Measurements from ENCODE around the gene KCTD5.
"Not testable (repeated sequence)": the region's sequence is repeated elsewhere in the genome, so short reads cannot be mapped to it uniquely, and the experiment has no call there.

KCTD5 gene, protein sequence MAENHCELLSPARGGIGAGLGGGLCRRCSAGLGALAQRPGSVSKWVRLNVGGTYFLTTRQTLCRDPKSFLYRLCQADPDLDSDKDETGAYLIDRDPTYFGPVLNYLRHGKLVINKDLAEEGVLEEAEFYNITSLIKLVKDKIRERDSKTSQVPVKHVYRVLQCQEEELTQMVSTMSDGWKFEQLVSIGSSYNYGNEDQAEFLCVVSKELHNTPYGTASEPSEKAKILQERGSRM

DNA sequence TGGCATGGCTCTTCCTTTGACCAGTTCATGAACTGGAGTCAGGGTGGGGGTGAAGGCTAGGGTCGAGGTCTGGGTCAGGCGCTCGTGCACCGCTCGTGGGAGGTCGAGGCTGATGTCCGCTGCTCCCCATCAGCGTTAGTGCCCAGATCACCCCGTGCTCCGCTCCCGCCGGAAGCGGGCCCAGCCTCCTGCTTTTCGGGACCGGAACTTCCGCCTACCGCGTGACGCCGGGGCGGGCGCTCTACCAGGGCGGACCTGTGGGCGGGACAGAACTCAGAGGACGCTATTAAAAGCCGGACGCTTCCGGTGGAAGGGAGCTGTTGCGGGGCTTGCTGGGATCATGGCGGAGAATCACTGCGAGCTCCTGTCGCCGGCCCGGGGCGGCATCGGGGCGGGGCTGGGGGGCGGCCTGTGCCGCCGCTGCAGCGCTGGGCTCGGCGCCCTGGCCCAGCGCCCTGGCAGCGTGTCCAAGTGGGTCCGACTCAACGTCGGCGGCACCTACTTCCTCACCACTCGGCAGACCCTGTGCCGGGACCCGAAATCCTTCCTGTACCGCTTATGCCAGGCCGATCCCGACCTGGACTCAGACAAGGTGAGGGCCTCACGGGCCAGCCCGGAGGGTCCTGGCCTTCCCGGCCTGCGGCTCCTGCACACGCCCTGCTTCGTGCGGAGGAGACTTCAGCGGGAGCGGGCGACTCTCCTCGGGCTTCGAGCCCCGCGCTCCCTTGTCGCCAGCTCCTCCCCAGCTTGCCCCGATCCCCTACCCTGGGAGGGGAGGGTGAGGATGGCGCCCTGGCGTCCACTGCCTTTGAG is at the start of gene KCTD5:
TSS of gene KCTD5 (plus strand) at position 315 of the 813 bp plus-strand sequence. CDS start at position 341, 26 bp downstream.
- Histone ChIP-seq H3K9me3 (ENCODE audit: control insufficient read depth in 1 of 2, low read length in 2 of 2) (no peaks in the 10 kb centered on the region), H3K27me3 (ENCODE audit: control insufficient read depth in 1 of 2, insufficient read depth in 2 of 2, low read length in 2 of 2) (no peaks in the 10 kb centered on the region), H3K9ac (ENCODE audit: low read depth in 1 of 2, low read length in 2 of 2) (peak within 1 kb of the TSS; percentile 80 to 95), H3K4me1 (ENCODE audit: control insufficient read depth in 1 of 2, insufficient read depth in 2 of 2, low read length in 2 of 2) (peaks cover 8 to 17% of the 10 kb centered on the region in 2 donors), H3K27ac (ENCODE audit: low read depth, low read length) (peak within 1 kb of the TSS; percentile 87), H3K36me3 (ENCODE audit: control insufficient read depth in 1 of 2, insufficient read depth in 2 of 2, low read length in 2 of 2) (no peaks in the 10 kb centered on the region), H3K4me3 (ENCODE audit: low read depth in 1 of 2, low read length in 2 of 2) (peak within 1 kb of the TSS; percentile 82 to 99)

DNA sequence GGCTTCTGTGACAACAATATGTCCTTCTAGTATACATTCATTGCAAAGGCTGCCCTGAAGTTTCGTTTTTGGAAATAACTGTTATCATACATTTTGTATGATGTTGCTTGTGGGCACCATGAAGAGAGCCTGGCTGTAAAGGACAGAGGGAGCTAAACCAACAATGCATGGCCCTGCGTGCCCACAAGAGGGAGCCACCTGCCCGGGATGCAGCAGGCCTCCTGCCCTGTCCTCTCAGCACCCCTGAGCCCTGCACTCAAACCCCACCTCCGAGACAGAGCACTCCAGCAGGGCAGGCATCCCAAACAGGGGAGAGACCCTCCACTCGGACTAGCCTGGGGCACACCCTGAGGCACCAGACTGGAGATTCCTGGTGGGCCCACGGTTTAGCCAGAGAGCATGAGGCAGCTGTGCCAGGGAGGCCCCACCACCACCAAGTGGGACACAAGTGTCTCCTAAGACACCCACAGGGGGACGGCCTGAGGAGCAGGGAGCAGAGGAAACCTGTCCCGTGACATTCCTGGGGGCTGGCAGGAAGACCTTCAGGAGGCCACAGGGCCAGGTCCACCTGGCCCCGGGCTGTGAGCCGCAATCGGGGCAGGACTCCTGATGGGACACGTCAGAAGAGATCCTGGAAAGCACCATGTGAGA is 43.1 kb upstream of the KCTD5 start:
- not testable (repeated sequence) for H3K27ac ChIP-seq (ENCODE audit: low read depth, low read length); H3K4me1 ChIP-seq (ENCODE audit: control insufficient read depth in 1 of 2, insufficient read depth in 2 of 2, low read length in 2 of 2); H3K36me3 ChIP-seq (ENCODE audit: control insufficient read depth in 1 of 2, insufficient read depth in 2 of 2, low read length in 2 of 2); H3K9ac ChIP-seq (ENCODE audit: low read depth in 1 of 2, low read length in 2 of 2); H3K9me3 ChIP-seq (ENCODE audit: control insufficient read depth in 1 of 2, low read length in 2 of 2); H3K27me3 ChIP-seq (ENCODE audit: control insufficient read depth in 1 of 2, insufficient read depth in 2 of 2, low read length in 2 of 2); H3K4me3 ChIP-seq (ENCODE audit: low read depth in 1 of 2, low read length in 2 of 2)

DNA sequence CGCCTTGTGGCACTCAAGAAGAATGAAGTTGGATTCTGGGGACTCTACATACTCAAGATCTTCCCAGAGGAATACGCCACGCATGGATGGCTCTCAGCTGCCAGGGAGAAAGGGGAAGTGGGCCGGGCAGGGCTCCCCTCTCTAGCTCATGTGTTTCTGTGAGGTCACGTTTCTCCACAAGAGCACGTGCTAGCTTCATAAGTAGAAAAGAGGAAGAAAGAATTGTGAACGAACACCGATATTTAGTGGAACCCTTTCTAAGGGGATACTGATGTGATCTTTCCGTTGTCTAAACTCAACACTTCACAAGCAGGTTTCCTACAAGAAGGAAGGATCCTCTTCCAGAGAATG is 42.6 kb upstream of the KCTD5 start:
- H3K4me3 ChIP-seq (ENCODE audit: low read depth in 1 of 2, low read length in 2 of 2); H3K9me3 ChIP-seq (ENCODE audit: control insufficient read depth in 1 of 2, low read length in 2 of 2); H3K36me3 ChIP-seq (ENCODE audit: control insufficient read depth in 1 of 2, insufficient read depth in 2 of 2, low read length in 2 of 2); H3K4me1 ChIP-seq (ENCODE audit: control insufficient read depth in 1 of 2, insufficient read depth in 2 of 2, low read length in 2 of 2); H3K27ac ChIP-seq (ENCODE audit: low read depth, low read length); H3K27me3 ChIP-seq (ENCODE audit: control insufficient read depth in 1 of 2, insufficient read depth in 2 of 2, low read length in 2 of 2); H3K9ac ChIP-seq (ENCODE audit: low read depth in 1 of 2, low read length in 2 of 2): not testable (repeated sequence)

DNA sequence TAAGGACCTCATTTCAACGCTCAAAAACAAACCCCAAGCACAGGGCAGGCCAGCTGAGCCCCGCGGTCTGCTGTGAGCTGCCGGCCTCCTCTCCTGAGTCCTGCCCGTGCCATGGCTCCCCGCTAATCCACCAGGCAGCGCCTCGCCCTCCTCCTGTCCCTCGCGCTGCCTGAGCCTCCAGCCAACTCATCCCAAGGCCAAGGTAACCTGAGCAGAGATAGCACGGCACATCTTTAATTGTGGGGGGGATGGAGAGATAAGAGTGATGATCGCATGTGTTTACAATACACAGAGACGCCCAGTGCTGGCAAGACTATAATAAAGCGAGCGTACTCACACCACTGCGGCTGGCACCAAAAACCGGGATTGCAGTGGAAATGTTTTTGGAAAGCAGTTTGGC is 39.8 kb upstream of the KCTD5 start:
- not testable (repeated sequence) for H3K36me3 ChIP-seq (ENCODE audit: control insufficient read depth in 1 of 2, insufficient read depth in 2 of 2, low read length in 2 of 2); H3K4me3 ChIP-seq (ENCODE audit: low read depth in 1 of 2, low read length in 2 of 2)

DNA sequence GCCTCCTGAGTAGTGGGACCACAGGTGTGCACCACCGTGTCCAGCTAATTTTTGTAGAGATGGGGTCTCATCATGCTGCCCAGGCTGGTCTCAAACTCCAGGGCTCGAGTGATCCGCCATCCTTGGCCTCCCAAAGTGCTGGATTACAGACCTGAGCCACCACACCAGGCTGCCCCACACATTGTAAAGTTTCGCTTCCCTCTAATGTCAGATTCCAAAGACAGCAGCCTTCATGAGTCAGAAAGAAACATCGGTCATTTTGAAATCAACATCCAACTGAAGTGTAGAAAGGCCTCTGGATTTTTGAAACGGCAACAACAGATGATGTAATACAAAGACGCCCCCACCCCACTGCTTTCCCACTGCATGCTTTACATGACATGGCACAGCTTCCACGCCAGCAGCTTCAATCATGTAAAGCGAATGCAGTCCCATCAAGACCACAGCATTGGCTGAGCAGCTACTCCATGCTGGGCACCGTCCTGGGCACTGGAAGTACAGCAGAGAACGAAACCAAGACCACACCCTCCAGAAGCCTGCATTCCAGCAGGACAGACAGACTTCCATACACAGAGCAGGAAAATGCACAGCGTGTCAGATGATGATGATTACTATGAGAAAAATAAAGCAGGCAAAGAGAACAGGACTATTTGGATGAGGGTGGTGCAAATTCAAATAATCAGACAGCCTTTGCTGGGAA is 37.4 kb upstream of the KCTD5 start:
- H3K36me3 ChIP-seq (ENCODE audit: control insufficient read depth in 1 of 2, insufficient read depth in 2 of 2, low read length in 2 of 2); H3K9ac ChIP-seq (ENCODE audit: low read depth in 1 of 2, low read length in 2 of 2); H3K4me3 ChIP-seq (ENCODE audit: low read depth in 1 of 2, low read length in 2 of 2); H3K27ac ChIP-seq (ENCODE audit: low read depth, low read length); H3K9me3 ChIP-seq (ENCODE audit: control insufficient read depth in 1 of 2, low read length in 2 of 2); H3K27me3 ChIP-seq (ENCODE audit: control insufficient read depth in 1 of 2, insufficient read depth in 2 of 2, low read length in 2 of 2); H3K4me1 ChIP-seq (ENCODE audit: control insufficient read depth in 1 of 2, insufficient read depth in 2 of 2, low read length in 2 of 2): not testable (repeated sequence)

More for the DNA sequence above, 39.8 kb upstream of the KCTD5 start:
- H3K4me1 ChIP-seq (ENCODE audit: control insufficient read depth in 1 of 2, insufficient read depth in 2 of 2, low read length in 2 of 2); H3K9ac ChIP-seq (ENCODE audit: low read depth in 1 of 2, low read length in 2 of 2); H3K9me3 ChIP-seq (ENCODE audit: control insufficient read depth in 1 of 2, low read length in 2 of 2); H3K27ac ChIP-seq (ENCODE audit: low read depth, low read length); H3K27me3 ChIP-seq (ENCODE audit: control insufficient read depth in 1 of 2, insufficient read depth in 2 of 2, low read length in 2 of 2): not testable (repeated sequence)

DNA sequence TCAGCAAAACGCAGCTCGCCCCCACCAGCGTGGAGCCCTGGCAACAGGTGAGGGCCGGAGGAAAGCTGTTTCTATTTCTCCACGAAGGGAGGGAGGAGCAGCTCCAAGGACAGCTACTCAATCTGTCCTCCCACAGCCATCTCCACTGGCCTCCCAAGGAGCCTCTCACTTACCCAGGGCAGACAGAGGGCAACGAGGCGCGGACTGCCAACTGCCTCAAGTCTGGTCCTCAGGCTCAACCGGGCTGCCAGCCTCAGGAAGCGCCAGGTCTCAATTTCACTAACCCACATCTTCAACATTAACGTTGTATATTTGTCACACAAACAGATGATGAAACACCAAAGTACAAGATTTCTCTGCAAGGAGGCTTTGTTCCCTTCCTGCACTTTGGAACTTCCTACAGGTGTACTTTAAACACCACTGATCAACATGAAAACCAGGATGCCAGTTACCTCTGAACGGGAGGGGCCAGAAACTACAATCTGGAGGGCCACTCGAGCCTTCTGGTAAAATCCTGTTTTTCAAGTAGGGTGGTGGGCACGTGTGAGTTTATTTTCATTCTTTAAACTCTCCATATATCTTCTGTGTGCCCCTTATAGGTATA is 31.0 kb upstream of the KCTD5 start:
- not testable (repeated sequence) for H3K27ac ChIP-seq (ENCODE audit: low read depth, low read length); H3K27me3 ChIP-seq (ENCODE audit: control insufficient read depth in 1 of 2, insufficient read depth in 2 of 2, low read length in 2 of 2); H3K4me3 ChIP-seq (ENCODE audit: low read depth in 1 of 2, low read length in 2 of 2); H3K9me3 ChIP-seq (ENCODE audit: control insufficient read depth in 1 of 2, low read length in 2 of 2); H3K36me3 ChIP-seq (ENCODE audit: control insufficient read depth in 1 of 2, insufficient read depth in 2 of 2, low read length in 2 of 2); H3K4me1 ChIP-seq (ENCODE audit: control insufficient read depth in 1 of 2, insufficient read depth in 2 of 2, low read length in 2 of 2); H3K9ac ChIP-seq (ENCODE audit: low read depth in 1 of 2, low read length in 2 of 2)

DNA sequence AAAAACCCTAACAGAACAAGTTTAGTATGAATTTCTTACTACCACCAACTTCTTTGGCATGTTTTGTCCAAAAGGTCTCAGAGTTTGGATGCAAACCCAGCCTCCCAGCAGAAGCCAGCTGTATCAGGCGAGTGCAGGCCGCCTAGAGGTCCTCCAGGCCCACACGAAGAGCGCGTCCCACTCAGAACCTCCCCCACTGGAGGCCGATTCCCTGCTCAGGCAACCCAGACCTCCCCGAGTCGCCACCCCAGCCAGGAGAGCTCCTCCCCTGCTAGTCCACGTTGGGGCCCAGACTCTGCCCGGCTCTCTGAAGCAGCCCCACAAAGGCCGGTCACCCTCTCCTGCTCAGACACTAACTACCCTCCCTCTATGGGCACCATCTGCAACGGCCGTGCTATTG is 28.4 kb upstream of the KCTD5 start:
- not testable (repeated sequence) for H3K27ac ChIP-seq (ENCODE audit: low read depth, low read length); H3K36me3 ChIP-seq (ENCODE audit: control insufficient read depth in 1 of 2, insufficient read depth in 2 of 2, low read length in 2 of 2); H3K4me3 ChIP-seq (ENCODE audit: low read depth in 1 of 2, low read length in 2 of 2); H3K9ac ChIP-seq (ENCODE audit: low read depth in 1 of 2, low read length in 2 of 2); H3K4me1 ChIP-seq (ENCODE audit: control insufficient read depth in 1 of 2, insufficient read depth in 2 of 2, low read length in 2 of 2); H3K27me3 ChIP-seq (ENCODE audit: control insufficient read depth in 1 of 2, insufficient read depth in 2 of 2, low read length in 2 of 2); H3K9me3 ChIP-seq (ENCODE audit: control insufficient read depth in 1 of 2, low read length in 2 of 2)

DNA sequence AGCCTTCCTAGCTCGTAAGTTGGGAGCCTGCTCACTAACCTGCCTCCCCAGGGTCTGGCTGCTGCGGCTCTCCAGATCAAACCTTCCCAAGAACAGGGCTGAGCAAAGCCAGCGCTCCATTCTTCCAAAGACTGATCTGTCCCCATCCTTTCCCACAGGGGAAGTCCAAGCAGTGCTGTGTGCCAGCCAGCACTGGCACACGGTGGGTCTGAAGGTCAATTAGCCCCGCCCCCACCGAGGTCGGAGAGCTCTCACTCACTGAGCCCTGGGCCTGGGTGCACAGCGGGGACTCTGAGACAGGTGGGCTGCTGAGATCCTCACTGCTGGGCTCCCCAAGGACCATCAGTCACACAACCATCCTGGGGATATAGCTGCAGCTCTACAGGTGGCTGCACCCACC is 27.4 kb upstream of the KCTD5 start:
- H3K9me3 ChIP-seq (ENCODE audit: control insufficient read depth in 1 of 2, low read length in 2 of 2); H3K36me3 ChIP-seq (ENCODE audit: control insufficient read depth in 1 of 2, insufficient read depth in 2 of 2, low read length in 2 of 2); H3K27me3 ChIP-seq (ENCODE audit: control insufficient read depth in 1 of 2, insufficient read depth in 2 of 2, low read length in 2 of 2); H3K4me3 ChIP-seq (ENCODE audit: low read depth in 1 of 2, low read length in 2 of 2); H3K4me1 ChIP-seq (ENCODE audit: control insufficient read depth in 1 of 2, insufficient read depth in 2 of 2, low read length in 2 of 2); H3K27ac ChIP-seq (ENCODE audit: low read depth, low read length); H3K9ac ChIP-seq (ENCODE audit: low read depth in 1 of 2, low read length in 2 of 2): not testable (repeated sequence)

DNA sequence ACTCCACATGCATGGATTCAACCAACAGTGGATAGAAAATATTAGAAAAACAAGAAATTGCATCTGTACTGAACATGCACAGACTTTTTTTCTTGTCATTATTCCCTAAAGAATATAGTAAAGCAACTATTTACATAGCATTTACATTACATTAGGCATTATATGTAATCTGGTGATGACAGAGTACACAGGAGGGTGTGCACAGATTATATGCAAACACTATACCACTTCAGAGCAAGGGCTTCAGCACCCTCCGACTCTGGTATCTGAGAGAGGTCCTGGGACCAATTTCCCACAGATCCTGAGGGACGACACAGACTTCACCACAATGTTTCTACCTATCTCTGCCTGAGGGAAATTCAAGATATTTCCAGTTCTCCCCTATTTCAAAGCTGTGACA is 25.3 kb upstream of the KCTD5 start:
- H3K4me1 ChIP-seq (ENCODE audit: control insufficient read depth in 1 of 2, insufficient read depth in 2 of 2, low read length in 2 of 2): peaks cover 0 to 6% of the 10 kb centered on the region in 2 donors

DNA sequence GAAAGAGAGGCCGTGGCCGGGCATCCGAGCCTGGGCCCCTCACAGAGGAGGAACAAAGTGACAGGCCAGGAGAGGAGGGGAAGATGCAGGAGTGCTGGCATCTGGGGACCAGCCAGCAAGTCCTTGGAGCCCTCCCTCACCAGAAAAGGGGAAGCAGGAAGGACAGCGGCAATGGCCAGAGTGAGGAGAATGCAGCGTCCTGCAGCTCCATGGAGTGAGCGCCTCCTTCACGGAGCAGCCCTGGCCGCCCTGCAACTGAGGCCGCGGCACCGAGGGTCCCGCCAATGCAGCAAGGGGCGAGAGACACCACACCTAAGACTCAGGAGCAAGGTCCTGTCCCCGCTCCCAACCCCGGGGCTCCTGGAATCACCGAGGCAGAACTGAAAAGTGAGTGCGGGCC is 24.5 kb upstream of the KCTD5 start:
- not testable (repeated sequence) for H3K36me3 ChIP-seq (ENCODE audit: control insufficient read depth in 1 of 2, insufficient read depth in 2 of 2, low read length in 2 of 2); H3K9ac ChIP-seq (ENCODE audit: low read depth in 1 of 2, low read length in 2 of 2); H3K4me3 ChIP-seq (ENCODE audit: low read depth in 1 of 2, low read length in 2 of 2); H3K27me3 ChIP-seq (ENCODE audit: control insufficient read depth in 1 of 2, insufficient read depth in 2 of 2, low read length in 2 of 2); H3K27ac ChIP-seq (ENCODE audit: low read depth, low read length); H3K9me3 ChIP-seq (ENCODE audit: control insufficient read depth in 1 of 2, low read length in 2 of 2)
- peaks cover 0 to 10% of the 10 kb centered on the region in 2 donors for H3K4me1 ChIP-seq (ENCODE audit: control insufficient read depth in 1 of 2, insufficient read depth in 2 of 2, low read length in 2 of 2)

More for the DNA sequence above, 25.3 kb upstream of the KCTD5 start:
- Histone ChIP-seq H3K4me3 (ENCODE audit: low read depth in 1 of 2, low read length in 2 of 2) (no peak overlapping the region), H3K9ac (ENCODE audit: low read depth in 1 of 2, low read length in 2 of 2) (no peak overlapping the region), H3K9me3 (ENCODE audit: control insufficient read depth in 1 of 2, low read length in 2 of 2) (no peaks in the 10 kb centered on the region), H3K27me3 (ENCODE audit: control insufficient read depth in 1 of 2, insufficient read depth in 2 of 2, low read length in 2 of 2) (peaks cover 0 to 3% of the 10 kb centered on the region in 2 donors), H3K27ac (ENCODE audit: low read depth, low read length) (no peak overlapping the region), H3K36me3 (ENCODE audit: control insufficient read depth in 1 of 2, insufficient read depth in 2 of 2, low read length in 2 of 2) (no peaks in the 10 kb centered on the region)

Data from duodenal mucosa (tissue), 2 donors.